PFSK-1 (cell line): ENCODE results near the gene CNOT4.

Experiments
- FOXP2 ChIP-seq: optimal IDR thresholded peaks from 2 replicates; pipeline ENCODE3; 2011; ENCODE audit warnings: borderline replicate concordance, control low read depth, inconsistent platforms; ENCODE audit not compliant: insufficient read depth; ENCODE audit errors: extremely low read length, extremely low read depth
- POLR2AphosphoS5 ChIP-seq: IDR thresholded peaks from 2 replicates; pipeline ENCODE4 v1.6.1; 2012; ENCODE audit warnings: low read depth, mild to moderate bottlenecking, control low read depth, low read length, moderate library complexity
- SIN3A ChIP-seq: IDR thresholded peaks from 2 replicates; pipeline ENCODE4 v1.6.1; 2012; ENCODE audit warnings: mild to moderate bottlenecking, low read length, moderate library complexity, borderline replicate concordance; ENCODE audit not compliant: insufficient read depth
- TAF1 ChIP-seq: IDR thresholded peaks from 2 replicates; pipeline ENCODE4 v1.6.1; 2012; ENCODE audit warnings: low read length, control low read depth, borderline replicate concordance; ENCODE audit not compliant: insufficient read depth
- TF ChIP-seq, protein P1 (sequence below), 2 experiments: IDR thresholded peaks; 2 replicates each; pipeline versions ENCODE4 v1.6.1 to v1.8.0; 2011 to 2012; ENCODE audit warnings: low read depth in 2 of 2, low read length in 2 of 2, control low read depth in 1 of 2, inconsistent platforms in 1 of 2, mild to moderate bottlenecking in 1 of 2, moderate library complexity in 1 of 2; ENCODE audit not compliant: insufficient read depth in 1 of 2

The CNOT4 gene

DNA sequence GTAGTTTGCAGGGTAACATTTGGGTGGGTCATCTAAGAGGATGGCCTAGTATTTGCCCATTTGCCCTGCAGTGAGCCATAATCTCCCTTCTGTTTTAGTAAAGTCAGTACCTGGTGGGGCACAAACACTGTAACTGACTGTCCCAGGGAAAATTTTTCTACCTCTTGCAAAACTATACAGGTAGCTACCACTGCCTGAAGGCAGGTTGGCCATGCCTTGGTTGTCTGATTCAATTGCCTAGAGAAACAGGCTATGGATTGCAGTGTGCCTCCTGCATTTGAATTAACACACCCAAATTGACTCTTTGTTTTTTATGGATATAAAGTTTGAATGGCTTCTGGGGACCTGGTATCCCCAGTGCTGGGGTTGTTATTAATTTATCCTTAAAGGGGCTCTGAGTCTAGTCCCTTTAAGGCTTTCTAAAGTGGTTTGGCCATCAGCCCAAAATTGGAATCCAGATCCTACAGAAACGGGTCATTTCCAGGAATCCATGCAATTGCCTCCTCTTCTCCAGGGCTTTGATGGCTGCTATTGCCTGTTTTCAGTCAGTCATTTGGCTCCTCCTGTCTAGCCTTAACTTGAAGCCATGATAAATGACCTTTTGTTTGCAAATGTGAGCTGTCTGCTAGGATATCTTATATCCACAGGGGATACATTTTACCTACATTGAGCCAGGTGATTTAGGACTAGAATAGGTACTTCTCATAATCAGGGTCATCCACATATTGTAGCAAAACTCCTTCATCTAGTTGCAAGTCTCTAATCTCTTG is 187.1 kb downstream of the CNOT4 start:
- TF ChIP-seq FOXP2: no peak
- TF ChIP-seq SIN3A: no peak
- no peak for TF ChIP-seq POLR2AphosphoS5
- no peak for TF ChIP-seq TAF1
- TF ChIP-seq, protein P1, sequence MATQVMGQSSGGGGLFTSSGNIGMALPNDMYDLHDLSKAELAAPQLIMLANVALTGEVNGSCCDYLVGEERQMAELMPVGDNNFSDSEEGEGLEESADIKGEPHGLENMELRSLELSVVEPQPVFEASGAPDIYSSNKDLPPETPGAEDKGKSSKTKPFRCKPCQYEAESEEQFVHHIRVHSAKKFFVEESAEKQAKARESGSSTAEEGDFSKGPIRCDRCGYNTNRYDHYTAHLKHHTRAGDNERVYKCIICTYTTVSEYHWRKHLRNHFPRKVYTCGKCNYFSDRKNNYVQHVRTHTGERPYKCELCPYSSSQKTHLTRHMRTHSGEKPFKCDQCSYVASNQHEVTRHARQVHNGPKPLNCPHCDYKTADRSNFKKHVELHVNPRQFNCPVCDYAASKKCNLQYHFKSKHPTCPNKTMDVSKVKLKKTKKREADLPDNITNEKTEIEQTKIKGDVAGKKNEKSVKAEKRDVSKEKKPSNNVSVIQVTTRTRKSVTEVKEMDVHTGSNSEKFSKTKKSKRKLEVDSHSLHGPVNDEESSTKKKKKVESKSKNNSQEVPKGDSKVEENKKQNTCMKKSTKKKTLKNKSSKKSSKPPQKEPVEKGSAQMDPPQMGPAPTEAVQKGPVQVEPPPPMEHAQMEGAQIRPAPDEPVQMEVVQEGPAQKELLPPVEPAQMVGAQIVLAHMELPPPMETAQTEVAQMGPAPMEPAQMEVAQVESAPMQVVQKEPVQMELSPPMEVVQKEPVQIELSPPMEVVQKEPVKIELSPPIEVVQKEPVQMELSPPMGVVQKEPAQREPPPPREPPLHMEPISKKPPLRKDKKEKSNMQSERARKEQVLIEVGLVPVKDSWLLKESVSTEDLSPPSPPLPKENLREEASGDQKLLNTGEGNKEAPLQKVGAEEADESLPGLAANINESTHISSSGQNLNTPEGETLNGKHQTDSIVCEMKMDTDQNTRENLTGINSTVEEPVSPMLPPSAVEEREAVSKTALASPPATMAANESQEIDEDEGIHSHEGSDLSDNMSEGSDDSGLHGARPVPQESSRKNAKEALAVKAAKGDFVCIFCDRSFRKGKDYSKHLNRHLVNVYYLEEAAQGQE (IDR thresholded peaks at IDR 0.05; ENCODE audit: insufficient read depth in 1 of 2, low read depth in 2 of 2, low read length in 2 of 2): no peak

DNA sequence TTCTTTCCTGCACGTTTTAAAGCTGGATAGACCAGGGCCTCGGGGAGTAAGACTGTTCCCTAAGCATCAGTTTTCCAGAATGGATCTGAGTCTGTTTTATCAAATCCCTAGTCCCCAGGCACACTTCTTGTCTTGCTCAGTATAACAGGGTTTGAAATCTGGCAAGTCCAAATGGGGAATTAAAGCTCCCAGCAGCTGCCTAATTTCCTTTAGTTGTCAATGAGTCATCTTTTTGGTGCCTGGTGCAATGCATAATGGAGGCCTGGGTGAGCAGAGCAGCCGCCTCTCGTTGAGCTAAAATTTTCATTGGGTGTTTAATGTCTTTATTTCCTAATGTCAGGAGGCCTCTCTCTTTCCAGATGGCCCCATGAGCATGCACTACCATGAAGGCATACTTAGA is 188.3 kb downstream of the CNOT4 start:
- TF ChIP-seq POLR2AphosphoS5: no peak
- no peak for TF ChIP-seq TAF1
- TF ChIP-seq, protein P1 (IDR thresholded peaks at IDR 0.05; ENCODE audit: insufficient read depth in 1 of 2, low read depth in 2 of 2, low read length in 2 of 2): no peak
- no peak for TF ChIP-seq FOXP2
- no peak for TF ChIP-seq SIN3A

DNA sequence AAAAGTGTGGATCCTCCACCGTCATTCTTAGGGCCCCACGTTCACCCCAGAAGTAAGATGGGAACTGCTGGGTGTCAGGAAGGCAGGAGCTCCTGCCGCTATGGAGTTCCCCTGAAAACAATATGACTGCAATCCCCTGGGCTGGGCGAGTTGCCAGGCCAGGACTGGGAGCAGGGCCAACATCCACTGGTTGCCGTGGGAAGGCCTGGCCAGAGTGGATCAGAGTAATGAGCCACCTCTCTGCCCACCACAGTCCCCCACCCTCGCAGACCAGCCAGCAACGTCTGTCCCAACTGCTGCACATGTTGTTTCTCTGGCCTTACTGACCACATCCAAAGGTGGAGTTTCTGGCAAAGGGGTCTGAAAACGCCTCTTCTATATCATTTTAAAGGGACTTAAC is 189.6 kb downstream of the CNOT4 start:
- TF ChIP-seq TAF1 (no peak), FOXP2 (no peak), SIN3A (no peak), POLR2AphosphoS5 (no peak)
- TF ChIP-seq, protein P1 (IDR thresholded peaks at IDR 0.05; ENCODE audit: insufficient read depth in 1 of 2, low read depth in 2 of 2, low read length in 2 of 2): no peak

DNA sequence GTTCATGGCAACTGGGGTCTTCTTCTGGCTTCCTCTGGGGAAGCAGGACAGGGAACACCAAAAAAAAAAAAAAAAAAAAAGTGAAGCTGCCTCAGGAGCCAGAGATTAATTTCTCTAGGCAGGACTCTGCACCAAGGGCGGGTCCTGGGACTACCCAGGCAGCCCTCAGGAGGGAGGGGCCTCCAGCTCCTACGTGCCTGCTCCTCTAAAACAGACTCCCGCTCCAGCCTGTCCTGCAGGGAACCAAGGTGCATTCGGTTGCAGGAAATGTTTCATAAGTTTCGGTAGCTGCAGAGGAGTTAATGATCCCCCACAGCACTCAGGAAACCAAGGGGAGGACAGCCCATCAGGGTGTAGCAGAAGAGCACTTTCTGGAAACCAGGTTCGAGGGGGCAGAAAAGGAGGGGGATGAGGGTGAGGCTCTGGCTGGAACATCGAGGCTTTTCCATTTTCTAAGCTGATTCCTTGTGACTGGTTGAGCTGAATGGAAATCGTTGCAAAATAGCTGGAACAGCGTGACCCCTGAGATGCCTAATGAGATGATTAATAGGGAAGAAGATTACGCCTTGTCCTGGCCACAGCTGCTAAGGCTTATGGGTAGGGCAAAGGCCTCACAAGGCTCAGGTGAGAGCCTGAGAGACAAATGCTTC is 192.1 kb downstream of the CNOT4 start:
- TF ChIP-seq, protein P1 (IDR thresholded peaks at IDR 0.05; ENCODE audit: insufficient read depth in 1 of 2, low read depth in 2 of 2, low read length in 2 of 2): no peak
- no peak for TF ChIP-seq SIN3A
- no peak for TF ChIP-seq FOXP2
- no peak for TF ChIP-seq POLR2AphosphoS5
- no peak for TF ChIP-seq TAF1
